Globus pallidus (tissue), 1 donor: ENCODE results near the gene VPS16.

Source experiments
- DNase-seq: peaks from one replicate; pipeline ENCODE4 v3.0.0-alpha.2; 2015; ENCODE audit warnings: low spot score

VPS16 gene

DNA sequence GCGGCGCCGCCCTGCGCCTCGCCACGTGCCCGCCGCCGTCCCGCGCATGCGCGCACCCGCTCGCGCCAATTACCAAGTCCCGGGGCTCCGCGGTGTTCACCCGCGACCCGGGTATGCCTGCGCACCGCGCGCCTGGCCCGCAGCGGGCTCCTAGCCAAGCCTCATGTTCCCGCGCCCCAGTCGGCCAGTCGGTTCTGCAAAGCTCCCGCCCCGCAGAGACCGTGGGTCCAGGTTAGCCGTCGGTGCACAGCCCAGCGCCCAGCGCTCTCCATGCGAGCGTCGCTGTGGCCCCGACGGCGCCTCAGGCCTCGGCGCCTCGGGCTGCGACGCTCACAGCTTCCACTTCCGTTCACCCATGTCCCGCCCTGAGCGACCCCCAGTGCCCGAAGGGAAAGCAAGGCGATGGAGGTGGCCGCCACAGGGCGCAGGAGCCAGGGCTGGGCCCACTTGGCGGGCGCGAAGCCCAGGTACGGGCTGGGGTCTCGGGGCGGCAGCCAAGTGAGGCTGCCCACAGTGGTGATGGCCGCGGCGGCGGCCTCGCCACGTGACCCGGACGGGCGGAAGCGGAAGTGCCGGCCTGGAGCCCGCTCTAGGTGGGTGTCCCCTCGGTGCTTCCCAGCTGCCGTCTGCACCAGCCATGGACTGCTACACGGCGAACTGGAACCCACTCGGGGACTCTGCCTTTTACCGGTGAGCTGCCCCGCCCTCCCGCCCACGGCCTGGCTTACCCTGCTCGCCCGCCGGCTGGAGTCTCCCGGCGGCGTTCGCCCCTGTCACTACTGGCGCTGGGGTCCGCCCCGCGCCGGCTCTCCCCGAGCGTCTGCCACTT lies at the start of gene VPS16, which contains the start of gene PCED1A:
Gene VPS16 (plus strand): TSS at position 608 of the 829 bp plus-strand sequence. CDS start 30 bp downstream, at position 638.
Gene PCED1A (minus strand): TSS at position 518 of the 829 bp plus-strand sequence. CDS start 743 bp downstream, outside the sequence.
- peak; percentile 82 for DNase-seq

- no peak for DNase-seq
Observed at GRCh38 chr20:2793471-2793870, 47.1 kb upstream of the VPS16 start.

- no peak for DNase-seq
Observed at GRCh38 chr20:2794202-2794748, 46.3 kb upstream of the VPS16 start.

DNA sequence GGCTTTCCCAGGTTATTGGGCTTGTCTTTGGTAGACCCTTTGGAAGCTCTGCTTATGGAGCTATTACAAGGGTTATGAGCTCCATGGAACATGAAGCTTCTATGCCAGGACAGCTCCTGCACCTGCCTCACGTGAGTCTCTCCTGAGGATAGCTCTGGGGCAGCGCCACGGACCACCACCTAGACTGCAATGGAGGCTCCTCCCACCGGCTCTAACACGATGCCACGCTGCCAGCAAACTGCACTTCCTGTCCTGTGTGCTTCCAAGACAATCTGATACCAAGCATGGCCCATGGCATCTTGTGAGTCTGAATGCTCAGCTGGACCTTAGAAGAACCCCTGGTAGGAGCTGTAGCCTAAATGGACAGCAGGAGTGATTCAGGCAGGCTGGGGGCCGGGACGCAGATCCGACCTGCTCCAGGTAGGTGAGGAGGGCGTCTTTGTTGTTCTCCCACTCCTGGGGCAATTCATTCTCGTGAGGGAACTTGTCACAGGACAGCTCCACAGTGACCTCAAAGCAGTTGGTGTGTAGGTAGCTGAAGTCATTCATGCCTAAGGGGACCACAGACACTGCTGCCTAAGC lies 45.6 kb upstream of the VPS16 start:
- no peak for DNase-seq

DNA sequence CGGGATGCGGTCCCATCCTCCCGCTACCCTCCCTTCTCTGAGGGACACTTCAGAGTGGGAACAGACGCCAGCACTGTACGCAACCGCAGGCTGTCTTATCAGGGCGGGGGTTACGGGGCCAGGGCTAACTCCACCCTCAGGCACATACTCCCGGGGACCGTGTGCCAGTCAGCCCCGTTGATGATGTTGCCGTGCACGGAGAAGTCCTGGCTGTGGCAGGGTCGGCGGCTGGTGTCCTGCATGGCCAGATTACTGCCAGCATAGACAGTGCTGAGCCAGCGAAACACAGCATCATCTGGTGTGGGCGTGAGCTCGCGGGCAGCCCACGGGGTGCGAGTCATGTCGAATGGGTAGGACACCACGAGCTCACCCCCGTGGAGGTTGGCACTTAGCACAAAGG lies 45.1 kb upstream of the VPS16 start:
- no peak for DNase-seq

- DNase-seq: no peak
Observed at GRCh38 chr20:2796011-2796660, 44.4 kb upstream of the VPS16 start.

DNA sequence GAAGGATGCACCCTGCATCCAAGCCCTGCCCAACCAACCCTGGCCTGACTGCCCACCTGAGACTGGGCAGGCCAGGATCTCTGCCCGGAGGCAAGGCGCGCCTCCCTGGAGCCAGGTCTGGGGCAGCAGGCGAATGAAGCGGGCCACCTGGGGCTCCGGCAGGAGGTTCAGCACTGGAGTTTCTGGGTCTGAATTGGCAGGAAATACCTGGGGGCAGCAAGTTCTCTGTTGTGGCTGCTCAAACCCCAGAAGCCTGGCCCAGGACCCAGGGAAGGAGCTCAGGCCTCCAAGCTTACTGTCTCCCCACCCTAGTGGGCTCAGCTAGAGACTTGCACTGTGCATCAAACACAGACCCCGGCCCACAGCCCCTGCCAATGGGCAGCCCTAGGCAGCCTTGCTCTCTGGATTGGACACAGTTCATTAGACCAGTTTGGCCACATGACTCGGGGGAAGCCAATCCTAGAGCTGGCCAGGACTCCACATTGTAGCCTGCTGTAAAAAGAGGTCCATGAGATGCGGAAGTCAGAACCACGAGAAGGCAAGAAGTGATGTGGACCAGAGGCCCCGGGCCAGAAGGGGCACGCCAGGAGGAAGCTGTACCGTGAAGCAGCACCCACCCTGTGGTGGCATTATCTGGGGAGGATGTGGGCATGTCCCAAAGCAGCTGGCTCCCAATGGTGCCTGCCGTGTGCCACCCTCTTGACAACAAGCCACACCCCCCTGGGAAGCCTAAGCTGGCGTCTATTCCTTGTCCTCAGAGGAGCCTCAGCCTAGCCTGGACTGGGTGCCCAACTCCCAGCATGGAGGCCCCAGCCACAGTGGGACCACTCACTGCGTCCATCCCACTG lies 43.2 kb upstream of the VPS16 start:
- DNase-seq: no peak

- no peak for DNase-seq
Observed at GRCh38 chr20:2798095-2798805, 42.3 kb upstream of the VPS16 start.

DNA sequence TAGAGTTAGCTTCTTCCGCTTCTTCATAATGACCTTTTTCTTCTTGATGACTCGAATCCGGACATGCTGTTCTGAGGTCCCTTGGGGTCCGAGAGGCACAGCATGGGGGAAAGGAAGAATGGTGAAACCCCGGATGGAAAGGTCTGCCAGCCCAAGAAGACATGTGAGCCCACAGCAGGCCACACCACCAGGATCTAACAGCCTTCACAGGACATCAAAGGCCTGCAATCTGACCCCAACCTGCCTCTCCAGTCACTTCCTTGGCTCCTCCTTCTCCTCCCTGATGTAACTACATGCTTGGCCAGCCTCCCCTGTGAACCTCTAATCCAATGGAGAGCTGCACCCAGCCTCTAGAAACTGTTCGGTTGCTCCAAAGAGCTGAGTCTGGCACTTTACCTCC lies 41.7 kb upstream of the VPS16 start:
- DNase-seq: no peak

DNA sequence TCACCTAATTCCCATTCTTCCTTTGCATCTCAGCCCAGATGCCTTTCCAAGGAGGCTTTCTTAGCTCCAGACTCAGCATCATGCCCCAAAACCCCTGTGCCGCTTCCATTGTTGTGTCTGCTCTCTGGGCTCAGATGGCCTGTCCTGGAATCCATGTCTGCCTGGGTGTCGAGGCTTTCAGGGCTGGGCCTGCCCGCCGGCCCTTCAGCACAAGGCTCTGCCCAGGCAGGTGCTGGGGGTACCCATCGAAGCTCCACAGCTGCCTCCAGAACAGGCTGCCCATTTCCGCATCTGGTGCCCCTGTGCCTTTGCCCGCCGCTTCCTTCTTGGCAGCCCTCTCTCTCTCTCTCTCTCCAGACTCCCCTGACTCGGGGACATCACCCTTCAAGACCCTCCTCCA lies 41.3 kb upstream of the VPS16 start:
- DNase-seq: no peak

DNA sequence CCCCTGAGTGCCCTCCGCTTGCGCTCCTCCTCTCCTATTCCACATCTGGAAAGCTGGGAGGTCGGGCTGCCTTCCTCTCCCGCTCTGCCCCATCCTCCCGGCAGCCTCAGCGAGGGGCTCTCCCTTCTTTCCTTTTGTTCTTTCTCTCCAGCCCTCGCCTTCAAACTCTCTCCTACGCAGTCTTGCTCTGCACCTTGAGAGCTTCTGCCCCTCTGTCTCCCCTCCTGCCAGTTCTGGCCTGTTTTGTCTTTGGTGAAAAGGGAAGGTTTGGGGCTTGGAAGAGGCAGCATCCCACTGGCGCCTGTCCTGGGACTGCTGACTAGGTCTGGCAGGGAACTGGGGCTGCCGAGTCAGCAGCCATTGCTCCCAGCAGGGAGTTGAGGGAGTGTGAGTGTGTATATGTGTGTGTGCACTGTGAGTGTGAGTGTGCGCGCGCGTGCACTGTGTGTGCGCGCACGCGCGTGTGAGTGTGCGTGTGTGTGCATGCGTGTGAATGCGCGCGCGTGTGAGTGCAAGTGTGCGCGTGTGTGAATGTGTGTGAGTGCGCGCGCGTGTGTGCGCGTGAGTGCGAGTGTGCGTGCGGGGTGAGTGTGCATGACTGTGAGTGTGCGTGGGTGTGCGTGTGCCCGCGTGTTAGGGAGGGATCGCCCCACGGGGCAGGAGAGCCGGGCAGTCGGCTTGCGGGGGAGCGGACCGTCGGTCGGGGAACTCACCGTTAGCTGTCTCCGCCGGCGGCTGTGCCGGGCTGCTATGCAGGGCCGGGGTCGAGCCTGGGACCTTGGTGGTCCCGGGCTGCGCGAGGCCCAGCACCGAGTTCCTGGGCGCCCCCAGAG lies 40.6 kb upstream of the VPS16 start:
- no peak for DNase-seq

- no peak for DNase-seq
Observed at GRCh38 chr20:2800521-2801285, 39.8 kb upstream of the VPS16 start, which contains the start of gene CPXM1. CPXM1 (minus strand) TSS chr20:2800627; CDS start chr20:2800572, 55 bp downstream.

- DNase-seq: no peak
Observed at GRCh38 chr20:2801286-2801728, 39.2 kb upstream of the VPS16 start.

DNA sequence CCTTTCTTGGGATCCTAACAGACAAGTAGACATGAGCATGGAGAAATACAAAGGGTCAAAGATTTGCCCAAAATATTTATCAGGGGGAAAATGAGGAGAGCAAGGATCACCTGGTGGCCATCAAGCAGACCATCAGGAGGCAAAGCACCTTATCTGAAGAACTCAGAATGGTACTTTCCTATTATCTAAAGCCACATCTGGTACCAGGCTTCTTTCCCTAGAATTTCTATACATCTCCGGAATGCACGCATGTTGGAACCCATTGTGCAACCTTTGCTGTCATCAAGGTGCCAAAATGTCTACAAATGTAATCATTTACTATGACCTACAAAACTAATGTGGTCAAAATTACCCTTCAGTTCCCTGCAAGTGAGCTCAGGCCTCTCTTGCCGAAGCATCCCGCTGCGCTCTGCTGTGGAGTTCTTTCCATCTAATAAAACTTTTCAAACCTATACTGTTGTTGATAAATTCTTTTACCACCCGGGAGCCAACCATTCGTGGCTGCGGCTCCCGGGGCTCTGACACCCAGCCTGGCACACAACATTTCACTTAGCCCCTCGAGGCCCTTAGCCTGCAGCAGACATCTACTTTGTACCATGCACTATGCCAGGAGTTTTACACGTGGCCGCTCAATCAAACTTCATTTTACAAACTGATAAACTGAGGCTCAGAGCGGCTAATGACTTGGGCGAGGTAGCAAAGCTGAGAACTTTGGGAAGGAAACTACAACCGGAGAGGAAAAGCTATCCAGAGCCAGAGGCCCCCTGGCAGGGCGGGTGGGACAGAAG lies 36.3 kb upstream of the VPS16 start:
- no peak for DNase-seq

- DNase-seq: no peak
Observed at GRCh38 chr20:2804852-2805688, 35.5 kb upstream of the VPS16 start.

DNA sequence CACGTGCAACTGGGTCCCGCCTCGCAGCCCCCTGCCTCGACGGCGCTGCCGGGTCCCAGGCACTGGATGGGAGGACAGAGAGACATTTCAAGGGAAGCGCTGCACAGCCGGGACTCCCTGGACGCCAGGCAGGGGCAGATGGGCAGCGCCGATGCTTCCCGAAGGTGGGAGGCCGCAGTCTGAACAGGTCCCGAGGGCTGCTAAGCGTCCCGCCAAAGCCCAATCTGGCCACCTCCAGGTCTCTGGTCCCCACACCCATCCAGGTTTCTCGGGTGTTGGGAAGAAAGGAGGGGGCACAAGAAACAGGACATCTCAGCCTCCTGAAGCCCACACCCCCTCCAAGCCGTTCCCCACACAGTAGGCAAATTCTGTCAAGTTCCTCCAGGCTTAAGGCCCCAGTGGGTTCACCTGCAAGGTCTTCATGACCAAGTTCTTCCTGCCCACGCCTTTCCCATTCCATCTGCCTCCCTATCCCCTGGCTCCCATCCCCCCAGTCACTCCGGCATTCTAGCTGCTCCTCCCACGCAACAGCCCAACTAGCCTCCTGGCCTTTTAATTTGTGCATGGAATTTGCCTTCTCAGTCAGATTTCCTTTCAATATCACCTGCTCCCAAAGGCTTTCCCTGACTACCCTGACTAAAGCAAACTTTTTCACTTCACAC lies 34.7 kb upstream of the VPS16 start:
- DNase-seq: no peak

- DNase-seq: no peak
Observed at GRCh38 chr20:2806351-2806701, 34.2 kb upstream of the VPS16 start.
